HL-60 (cell line): ENCODE data around the gene PIGR.

Source experiments
- CTCF ChIP-seq: IDR thresholded peaks from one replicate; pipeline ENCODE4 v1.5.1; 2011; ENCODE audit warnings: low read length, control low read depth, inconsistent platforms; ENCODE audit not compliant: insufficient read depth
- POLR2AphosphoS5 ChIP-seq: IDR thresholded peaks from 2 replicates; pipeline ENCODE4 v1.6.1; 2012; ENCODE audit warnings: low read depth
- REST ChIP-seq: IDR thresholded peaks from 2 replicates; pipeline ENCODE4 v1.6.1; 2012; ENCODE audit warnings: low read depth; ENCODE audit not compliant: insufficient replicate concordance

DNA sequence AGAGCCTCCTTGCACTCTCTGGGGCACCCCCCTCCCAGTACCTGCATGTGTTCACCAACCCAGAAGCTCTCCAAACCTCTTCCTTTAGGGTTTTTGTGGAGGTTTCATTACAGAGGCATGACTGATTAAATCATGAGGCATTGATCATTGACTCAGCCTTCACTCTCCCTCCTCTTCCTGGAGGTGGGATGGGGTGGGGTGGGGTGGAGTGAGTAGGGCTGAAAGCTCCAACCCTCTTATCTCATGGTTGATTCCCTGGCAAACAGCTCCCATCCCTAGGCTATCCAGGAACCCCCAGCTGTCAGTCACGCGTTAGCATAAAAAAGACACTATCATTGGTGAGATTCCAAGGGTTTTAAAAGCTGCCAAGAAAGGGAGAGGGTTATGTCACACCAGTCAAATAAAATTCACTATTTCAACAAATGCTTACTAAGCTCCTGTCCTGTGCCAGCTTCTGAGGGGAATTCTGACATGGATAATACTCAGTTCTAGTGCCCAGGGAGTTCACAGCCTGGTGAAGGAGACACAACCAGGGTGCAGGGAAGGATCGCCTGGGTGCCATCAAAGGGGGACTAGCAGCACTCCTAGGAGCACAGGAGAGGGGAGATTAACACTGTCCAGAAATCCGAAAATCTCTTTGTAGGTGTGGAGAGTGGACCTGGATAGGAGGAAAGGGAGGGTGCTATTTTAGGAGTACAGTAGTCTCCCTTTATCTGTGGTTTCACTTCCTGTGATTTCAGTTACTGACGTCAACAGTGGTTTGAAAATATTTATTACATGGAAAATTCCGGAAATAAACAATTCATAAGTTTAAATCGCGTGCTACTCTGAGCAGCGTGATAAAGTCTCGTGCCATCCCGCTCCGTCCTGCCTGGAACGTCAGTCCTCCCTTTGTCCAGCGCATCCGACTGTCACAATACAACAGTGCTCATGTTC lies 55.9 kb downstream of the PIGR start:
- TF ChIP-seq CTCF (no peak), POLR2AphosphoS5 (no peak), REST (no peak)
